Kidney tubule cell (primary cell): ENCODE measurements around the gene MICAL3.
A peak's percentile ranks its signal among the peaks of the same experiment; 100 is the strongest.
"Not testable (repeated sequence)": the region's sequence is repeated elsewhere in the genome, so short reads cannot be mapped to it uniquely, and the experiment has no call there.

Experiments used
- DNase-seq: peaks from one replicate; pipeline ENCODE4 v3.0.0-alpha.2; 2018; ENCODE audit warnings: low spot score

Gene MICAL3, protein sequence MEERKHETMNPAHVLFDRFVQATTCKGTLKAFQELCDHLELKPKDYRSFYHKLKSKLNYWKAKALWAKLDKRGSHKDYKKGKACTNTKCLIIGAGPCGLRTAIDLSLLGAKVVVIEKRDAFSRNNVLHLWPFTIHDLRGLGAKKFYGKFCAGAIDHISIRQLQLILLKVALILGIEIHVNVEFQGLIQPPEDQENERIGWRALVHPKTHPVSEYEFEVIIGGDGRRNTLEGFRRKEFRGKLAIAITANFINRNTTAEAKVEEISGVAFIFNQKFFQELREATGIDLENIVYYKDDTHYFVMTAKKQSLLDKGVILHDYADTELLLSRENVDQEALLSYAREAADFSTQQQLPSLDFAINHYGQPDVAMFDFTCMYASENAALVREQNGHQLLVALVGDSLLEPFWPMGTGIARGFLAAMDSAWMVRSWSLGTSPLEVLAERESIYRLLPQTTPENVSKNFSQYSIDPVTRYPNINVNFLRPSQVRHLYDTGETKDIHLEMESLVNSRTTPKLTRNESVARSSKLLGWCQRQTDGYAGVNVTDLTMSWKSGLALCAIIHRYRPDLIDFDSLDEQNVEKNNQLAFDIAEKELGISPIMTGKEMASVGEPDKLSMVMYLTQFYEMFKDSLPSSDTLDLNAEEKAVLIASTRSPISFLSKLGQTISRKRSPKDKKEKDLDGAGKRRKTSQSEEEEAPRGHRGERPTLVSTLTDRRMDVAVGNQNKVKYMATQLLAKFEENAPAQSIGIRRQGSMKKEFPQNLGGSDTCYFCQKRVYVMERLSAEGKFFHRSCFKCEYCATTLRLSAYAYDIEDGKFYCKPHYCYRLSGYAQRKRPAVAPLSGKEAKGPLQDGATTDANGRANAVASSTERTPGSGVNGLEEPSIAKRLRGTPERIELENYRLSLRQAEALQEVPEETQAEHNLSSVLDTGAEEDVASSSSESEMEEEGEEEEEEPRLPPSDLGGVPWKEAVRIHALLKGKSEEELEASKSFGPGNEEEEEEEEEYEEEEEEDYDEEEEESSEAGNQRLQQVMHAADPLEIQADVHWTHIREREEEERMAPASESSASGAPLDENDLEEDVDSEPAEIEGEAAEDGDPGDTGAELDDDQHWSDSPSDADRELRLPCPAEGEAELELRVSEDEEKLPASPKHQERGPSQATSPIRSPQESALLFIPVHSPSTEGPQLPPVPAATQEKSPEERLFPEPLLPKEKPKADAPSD (N-terminal part only)

DNA sequence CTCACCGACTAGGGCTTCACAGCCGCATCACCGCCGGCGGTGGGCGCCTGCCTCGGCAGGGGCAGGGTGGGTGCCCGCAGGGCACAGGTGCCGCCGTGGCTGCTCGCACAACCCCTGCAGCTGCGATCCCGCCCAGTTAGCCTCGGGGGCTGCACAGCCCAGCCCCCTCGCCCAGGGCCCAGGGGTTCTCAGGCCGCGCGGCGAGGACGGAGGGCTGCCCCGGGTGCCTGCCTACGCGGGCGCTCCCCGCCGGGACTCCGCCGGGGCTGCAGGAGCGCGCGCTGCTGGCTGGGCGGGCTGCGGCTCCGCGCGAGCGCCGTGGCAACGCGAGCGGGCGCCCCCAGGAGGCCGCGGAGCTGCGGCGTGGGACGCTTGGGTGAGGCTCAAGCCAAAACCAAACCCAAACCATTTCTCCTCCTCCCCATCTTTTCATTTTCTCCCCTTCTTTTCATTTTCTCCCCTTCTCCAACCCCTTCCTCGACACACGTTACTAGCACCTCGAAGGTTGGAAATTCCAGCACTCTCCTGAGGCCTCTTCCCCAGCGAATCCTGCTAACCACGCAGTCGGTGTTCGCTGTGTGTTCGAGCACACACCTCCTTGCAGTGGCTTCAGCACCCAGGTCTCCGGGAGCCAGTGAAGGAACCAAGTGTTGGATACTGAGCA is at the start of gene MICAL3:
MICAL3 (minus strand) TSS at position 286 of the 664 bp plus-strand sequence. CDS start 117,749 bp downstream, outside the sequence.
- DNase-seq = peak; percentile 82

DNA sequence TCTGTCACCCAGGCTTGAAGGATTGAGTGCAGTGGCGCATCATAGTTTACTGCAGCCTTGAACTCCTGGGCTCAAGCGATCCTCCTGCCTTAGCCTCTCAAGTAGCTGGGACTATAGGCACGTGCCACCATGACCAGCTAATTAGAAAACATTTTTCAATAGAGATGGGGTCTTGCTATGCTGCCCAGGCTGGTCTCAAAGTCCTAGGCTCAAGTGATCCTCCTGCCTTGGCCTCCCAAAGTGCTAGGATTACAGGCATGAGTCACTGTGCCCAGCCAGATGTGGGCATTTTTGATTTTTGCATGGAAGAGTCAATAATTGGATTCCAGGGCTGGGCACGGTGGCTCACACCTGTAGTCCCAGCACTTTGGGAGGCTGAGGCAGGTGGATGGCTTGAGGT is 49.6 kb upstream of the MICAL3 start:
- DNase-seq = not testable (repeated sequence)

DNA sequence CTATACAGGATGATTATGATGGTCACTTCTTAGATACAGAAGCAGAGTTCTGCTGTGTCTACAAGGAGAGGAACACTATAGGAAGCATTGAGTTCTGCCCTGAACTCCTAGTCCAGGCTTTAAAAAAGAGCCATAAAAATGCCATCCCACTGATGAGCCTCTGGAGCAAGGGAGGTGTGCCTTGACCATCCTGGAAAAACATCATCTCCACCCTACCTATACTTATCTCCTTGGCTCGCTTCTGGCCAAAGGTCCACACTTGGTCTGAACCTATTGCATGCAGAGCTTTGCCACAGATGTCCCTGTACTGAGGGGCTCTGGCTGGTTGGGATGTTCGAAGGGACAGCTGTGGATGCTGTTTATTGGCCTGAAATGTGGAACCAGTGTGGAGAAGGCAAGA is 49.1 kb upstream of the MICAL3 start:
- no peak for DNase-seq

DNA sequence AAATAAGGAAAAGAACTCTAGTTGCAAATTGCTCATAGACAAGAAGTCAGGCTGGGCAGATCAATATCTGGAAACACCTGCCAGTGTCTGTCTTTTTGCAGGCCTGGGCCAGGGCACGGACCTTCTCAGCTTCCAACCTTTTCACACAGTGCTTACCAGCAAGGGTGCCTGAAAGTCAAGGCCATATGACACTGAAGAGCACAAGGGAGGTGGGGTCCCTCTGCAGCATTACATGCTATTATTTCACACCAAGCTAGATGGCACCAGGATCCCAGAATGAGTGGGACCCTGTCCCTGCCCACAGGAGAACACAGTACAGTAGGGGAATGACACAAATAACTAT is 47.6 kb upstream of the MICAL3 start:
- no peak for DNase-seq

DNA sequence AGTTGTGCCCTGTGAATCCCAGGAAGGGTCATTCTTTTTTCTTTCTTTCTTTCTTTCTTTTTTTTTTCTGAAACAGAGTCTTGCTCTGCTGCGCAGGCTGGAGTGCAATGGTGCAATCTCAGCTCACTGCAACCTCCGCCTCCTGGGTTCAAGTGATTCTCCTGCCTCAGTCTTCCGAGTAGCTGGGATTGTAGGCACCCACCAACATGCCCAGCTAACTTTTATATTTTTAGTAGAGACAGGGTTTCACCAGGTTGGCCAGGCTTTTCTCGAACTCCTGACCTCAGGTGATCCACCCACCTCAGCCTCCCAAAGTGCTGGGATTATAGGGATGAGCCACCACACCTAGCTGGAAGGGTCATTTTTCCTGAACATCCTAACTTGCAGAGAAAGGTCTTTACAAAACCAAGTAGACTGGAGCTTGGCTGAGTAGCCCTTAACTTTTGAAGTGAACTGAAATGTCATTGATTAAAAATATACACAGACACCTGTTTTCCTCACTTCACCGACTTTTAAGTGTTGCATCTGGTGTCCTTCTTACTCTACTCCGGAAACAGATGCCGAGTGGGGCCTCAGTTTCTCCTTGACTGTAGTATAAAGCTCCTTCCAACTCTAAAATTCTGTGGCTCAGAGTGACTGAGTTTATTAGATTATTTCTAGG is 47.1 kb upstream of the MICAL3 start:
- not testable (repeated sequence) for DNase-seq

DNA sequence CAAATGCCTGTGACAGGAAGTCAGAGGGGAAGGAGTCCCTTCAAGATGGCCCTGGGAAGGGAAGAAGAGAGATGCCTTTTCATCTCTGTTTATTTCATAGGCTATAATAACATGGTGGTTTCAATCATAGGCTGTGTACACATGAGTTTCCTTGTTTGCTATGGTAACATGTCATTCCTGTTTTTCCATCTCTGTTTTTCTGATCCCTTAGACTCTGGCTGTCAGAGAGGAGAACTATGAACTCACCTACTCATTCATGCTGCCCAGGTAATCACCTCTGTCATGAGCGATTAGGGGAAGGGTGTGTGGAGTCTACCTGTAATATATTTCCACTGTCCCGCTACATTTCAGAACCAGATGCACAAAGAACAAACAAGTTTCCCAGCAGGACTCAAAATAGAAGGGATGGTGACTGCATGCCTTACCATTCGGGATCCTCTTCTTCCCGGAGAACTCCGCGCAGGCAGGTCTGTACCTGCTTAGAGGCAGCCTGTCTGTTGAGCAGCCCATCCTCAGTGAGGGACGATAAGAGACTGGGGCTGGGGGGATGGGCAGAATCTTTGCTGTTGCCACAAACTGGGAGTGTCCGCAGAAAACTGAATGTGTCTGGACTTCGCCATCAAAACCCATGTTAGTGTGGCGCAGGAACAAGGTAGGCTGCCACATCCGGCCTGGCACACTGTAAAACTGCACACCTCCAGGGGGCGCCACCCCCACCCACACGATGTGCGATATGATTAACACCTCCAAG is 46.4 kb upstream of the MICAL3 start:
- DNase-seq = no peak

DNA sequence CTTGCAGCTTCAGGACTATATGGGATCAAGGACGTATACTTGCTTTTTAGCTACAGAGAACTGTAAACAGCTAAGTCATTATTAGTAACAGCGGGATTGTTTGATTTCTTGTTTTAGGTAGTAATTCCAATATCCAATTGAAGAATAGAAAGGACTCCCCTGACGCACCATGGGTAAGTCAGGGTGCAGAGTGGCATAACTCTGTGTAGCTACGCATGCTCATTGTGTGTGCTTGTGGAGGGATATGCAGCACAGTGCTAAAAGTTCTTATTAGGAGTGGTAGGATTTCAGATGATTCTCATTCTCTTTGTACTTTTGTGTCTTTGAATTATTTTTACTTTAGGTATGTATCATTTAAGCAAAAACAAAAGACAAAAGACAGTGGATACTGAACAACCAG is 45.7 kb upstream of the MICAL3 start:
- no peak for DNase-seq

DNA sequence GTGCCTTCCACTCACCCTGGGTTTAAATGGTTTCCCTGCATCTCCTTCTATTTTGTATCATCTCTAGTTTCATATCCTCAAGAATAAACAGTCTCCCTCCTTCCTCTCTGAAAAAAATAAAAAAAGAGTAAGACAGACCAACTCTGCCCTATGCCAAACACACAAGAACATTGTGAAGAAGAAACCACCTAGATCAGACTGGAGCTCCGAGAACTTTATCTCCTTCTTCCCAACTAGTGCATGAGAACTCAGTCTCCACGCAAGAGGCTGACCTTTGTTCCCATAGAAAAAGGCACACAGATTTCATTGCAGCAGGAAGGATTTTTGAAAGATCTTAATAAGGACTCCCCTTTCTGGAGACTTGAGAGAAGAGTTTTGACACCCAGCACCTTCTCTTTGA is 44.7 kb upstream of the MICAL3 start:
- no peak for DNase-seq

DNA sequence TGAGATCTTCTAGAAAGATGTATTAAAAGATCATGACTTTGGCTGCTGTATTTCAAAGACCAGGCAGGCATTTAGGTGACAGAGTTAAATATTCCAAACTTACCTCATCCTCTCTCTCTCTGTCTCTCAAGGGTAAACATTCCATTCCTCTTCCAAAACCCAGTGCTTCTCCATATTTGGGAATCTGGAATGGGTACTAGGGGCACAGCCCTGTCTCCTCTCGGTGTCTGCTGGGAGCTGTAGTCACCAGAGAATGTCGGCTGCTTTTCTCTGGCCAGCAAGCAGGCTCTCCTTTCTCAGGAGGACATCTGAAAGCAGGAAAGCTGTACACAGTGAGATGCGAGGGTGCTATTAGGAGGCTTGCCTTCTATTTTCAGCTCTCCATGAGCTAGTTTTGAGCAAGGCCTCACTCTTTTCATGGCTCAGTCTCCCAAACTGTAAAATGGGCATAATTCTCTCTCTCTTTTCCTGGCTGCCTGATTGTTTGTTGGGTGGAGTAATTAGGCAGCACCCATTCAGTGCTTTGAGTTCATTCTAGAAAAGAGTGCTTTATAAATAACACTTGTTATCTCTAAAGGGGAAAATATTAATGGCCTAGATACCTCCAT is 44.1 kb upstream of the MICAL3 start:
- DNase-seq = peak; percentile 66

DNA sequence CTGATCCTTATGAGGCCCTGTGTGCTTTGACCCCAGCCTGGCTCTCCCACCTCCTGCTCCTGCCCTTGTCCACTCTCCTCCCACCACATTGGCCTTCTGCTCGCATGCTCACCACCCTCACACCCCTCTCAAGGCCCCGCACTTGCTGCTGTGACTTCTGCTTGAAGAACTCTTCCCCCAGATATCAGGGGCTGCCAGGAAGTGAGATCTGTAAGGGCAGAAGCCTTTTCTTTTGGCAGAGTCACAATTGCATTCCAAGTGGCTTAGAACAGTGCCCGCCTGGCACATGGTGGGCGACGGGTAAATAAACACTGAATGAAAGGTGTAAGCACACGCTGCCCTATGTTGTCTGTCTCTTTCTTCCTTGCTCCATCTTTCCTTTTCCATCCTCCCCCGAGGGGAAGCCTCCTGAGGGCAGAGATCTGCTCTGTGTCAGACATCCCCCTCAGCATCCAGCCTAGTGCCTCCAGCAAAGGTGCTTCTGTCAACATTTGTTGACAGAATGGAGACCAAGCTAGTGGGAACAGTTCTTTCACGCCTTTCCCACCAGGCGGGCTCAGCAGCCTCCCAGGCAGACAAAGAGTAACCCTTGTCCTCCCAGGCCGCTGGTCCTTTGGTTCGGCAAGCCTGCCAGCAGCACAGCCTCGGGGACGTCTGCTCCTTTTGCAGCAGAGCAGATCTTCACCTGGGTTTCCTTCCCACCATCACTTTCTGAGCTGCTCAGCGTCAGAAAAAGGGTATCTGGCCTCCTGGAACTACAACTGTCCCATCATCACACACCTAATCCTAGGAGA is 43.4 kb upstream of the MICAL3 start:
- DNase-seq = no peak

DNA sequence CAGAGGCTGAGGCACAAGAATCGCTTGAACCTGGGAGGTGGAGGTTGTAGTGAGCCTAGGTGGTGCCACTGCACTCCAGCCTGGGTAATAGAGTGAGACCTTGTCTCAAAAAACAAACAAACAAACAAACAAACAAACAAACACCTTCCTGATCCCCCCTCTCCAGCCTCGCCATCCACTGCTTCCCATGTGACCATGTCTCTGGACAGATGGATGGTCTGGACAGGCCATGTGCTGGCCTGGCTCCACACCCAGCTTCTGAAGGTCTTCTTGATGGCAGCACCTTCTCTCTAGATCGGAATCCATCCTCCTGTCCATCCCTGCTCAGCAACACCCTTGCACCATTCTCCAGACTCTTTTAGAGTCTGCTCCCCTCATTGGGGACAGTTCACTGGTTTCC is 42.8 kb upstream of the MICAL3 start:
- no peak for DNase-seq

DNA sequence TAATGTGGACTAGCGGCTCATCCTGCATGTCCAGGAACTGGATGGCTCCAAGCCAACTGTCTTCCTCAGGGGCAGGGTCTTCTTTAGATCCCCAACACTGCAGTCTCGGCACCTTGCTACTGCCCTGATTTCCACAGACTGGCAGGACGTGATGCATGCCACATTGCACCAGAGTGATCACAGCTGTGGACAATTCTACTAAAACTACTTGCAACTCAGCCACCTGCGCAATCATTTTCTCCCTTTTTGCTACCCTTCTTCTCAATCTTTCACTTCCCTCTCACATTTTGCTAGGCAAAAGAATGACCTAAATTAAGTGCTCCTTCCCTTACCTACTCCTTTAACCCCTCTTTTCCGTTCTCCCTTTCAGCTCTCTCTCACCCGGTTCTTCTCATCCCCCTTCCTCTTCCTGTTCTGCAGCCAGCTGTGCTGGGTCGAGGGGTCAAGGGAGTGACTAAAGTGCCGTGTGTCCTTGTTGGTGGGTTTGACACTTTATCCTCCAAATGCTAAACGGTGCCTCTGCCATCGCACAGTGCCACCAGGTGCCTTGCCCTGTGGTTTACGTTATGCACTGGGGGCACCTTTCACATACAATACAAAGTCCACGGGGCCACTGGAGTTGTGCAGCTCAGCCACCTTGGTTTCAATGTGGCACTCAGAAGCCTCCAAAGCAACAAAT is 42.0 kb upstream of the MICAL3 start:
- no peak for DNase-seq

DNA sequence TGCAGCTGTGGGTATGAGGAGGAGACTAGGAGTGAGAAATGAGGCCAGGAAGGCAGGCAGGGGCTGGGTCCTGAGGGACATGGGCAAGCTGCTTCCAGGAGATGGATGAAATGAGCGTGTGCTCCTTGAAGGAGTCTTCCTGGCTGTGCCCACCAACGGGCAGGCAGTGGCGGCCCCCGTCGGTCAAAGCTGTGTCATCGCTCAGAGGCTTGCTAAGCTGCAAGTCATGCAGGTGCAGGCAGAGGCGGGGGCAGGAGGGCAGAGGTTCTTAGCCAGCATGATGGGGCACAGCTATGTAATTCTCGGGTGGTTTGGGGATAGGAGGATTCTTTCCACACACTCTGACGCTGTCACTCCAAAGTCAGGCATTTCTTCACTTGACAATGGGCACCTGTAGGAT is 40.9 kb upstream of the MICAL3 start:
- peak; percentile 68 for DNase-seq

DNA sequence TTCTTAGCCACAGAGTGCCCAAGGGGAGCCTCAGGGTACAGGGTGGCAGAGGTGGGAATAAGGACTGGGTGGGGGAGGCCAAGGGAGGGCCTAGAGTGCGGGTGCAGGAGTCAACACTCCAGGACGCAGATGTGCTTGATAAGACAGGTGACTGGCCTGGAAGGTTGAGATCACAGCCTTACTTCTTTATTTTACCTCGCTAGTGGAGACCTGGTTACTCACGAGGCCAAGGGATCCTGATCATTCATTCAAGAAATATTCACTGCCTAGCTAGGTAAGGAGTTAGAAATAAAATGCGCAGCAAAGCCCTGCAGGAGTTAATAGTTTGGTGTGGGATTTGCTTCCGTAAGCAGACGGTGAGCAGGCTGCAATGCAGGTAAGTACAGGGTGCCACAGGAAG is 40.3 kb upstream of the MICAL3 start:
- peak; percentile 66 for DNase-seq

DNA sequence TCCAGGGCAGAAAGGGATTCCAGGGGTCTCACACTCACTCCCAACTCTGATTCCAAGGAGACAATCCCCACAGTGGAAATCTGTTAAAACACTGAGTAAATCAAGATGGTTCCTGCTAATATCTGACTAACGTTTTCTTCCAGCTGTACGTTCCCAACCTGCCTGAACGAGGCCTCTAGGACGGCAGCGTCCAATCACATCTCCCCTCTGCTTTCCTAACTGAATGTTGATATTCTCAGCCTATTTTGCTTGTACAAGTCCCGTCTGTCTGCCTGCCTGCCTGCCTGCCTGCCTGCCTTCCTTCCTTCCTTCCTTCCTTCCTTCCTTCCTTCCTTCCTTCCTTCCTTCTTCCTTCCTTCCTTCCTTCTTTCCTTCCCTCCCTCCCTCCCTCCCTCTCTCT is 39.4 kb upstream of the MICAL3 start:
- DNase-seq = not testable (repeated sequence)

DNA sequence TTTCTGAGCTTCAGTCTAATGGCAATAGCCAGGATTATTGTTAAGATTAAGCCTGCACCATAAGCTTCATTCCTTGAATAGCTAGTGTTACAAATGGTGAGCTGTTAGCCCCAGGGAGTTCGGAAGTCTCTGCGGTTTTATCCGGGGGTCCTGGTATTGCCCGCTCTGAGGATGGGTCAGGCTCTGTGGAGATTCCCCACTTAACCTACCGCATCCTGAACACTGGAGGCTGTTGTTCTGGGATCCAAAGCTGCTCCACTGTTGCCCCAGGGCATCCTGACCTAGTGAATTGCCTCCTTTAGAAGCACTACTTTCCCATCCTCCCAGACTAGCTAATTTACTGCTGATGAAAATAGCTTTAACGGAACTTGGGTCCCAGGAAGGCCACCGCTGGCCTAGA is 38.9 kb upstream of the MICAL3 start:
- no peak for DNase-seq

DNA sequence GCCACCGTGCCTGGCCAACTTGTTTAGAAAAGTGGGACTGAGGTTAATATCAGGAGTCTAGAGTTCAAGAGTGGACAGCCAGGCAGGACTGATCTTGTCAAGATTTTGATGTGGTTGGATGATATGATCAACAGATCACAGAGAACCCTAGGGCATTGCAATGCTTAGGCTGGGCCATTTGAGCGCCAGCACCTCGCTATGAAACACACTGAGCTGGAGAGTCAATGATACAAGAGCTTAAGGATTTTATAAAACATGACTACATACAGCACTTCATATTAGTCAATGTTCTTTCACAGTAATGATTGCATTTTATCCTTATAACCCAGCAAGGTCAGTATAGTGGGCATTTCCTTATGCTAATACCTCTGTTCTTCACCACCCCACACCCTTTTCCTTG is 38.1 kb upstream of the MICAL3 start:
- DNase-seq = no peak

DNA sequence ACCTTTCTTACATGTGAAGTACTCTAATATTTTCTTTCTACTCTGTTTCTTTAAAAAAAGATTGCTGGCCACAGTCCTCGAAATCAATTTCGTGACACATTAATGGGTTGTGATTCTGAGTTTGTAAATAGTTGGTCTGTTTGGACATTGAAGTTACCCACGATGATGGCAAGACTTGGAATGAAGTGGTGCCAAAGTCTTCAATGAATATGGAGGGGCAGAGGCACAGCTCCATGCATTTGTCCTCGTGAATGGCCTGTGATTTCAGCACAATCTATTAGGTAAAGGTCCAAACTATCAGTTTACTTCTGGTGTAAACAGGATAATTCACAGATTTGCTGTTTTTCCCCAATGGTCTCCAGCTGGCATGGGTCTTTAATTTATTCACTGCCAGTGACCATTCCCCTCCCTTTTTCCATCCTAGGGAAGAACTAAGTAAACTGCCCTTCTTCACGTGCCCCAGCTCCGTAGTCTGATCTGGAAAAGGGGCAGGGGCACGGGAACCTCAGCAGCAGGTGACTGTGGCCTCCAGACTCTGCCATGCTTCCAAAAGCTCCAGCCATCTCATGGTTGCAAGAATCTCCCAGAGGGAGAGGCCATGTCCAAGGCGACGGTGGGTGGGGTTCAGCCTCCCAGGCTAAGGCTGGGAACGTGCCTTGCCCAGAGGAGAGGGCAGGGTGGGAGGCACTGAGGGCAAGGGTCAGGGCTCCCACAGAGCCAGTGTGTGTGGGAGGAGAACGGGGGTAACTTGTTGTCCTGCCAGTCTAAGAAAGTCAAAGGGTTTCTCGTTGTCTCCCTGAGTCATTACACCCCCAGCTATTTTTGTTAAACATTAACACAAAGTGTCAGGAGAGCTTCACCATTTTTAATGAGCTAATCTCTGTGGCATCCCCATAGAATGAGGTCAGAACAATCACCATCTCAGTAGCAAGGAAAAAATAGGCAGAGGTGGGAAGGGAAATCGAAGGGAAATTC is 36.6 kb upstream of the MICAL3 start:
- DNase-seq = peak; percentile 98
